HepG2 (cell line): ENCODE measurements around the gene GALNT9. TPM values are rescaled to one million over a fixed set of nuclear protein-coding genes. Genes with fewer than 3 reads are reported as not detected.

Experiments
- ATAC-seq: fragments of 200-7000 bp; cut with Tn5 transposase; 3 replicates; pipeline ENCODE4 v1.9.1; 2020; ENCODE audit warnings: mild to moderate bottlenecking, moderate library complexity
- BruUV-seq: library from RNA; stranded (reverse); fragments of 400-500 nt; replicated peaks from 2 replicates; lab custom pipeline; 2021; lab: Mats Ljungman, UMichigan
- CTCF ChIA-PET: fragments of 300-600 bp; formaldehyde crosslinking; extraction: SDS; loops from one replicate; lab custom pipeline; 2021; ENCODE audit warnings: low total read pairs, inconsistent platforms, low intra/inter-chr PET ratio; lab: Yijun Ruan, JAX
- POLR2A ChIA-PET: fragments of 350-600 bp; sonication (Branson Sonifier 250); formaldehyde crosslinking; loops from one replicate; lab custom pipeline; 2020; ENCODE audit warnings: antibody characterized with exemption, inconsistent platforms; lab: Yijun Ruan, JAX
- DNase-seq: peaks from one replicate; pipeline ENCODE4 v3.0.0-alpha.2; 2015; ENCODE audit warnings: low spot score
- FAIRE-seq: peaks from 3 replicates; lab custom pipeline; 2011; peaks lifted over from hg19 to GRCh38; lab: Jason Lieb, UNC
- H2AFZ ChIP-seq: one replicate; pipeline ENCODE4 v1.6.1; 2011; ENCODE audit warnings: low read length, inconsistent platforms
- H3K27ac ChIP-seq: fragments of 300-600 bp; 3 replicates; pipeline ENCODE4 v1.8.0; 2011; ENCODE audit warnings: mixed run types, mild to moderate bottlenecking, mixed read lengths, low read length, inconsistent platforms; ENCODE audit not compliant: insufficient read depth; ENCODE audit errors: extremely low read length
- H3K27me3 ChIP-seq, 2 experiments: fragments of 200-600 bp in 1 of 2; 2 replicates in 1 of 2; 3 replicates in 1 of 2; pipeline versions ENCODE4 v1.6.0 to v1.8.0; 2011; ENCODE audit warnings: low read length in 2 of 2, mild to moderate bottlenecking in 2 of 2, moderate library complexity in 2 of 2, inconsistent platforms in 1 of 2; ENCODE audit not compliant: insufficient read depth in 2 of 2, control insufficient read depth in 1 of 2
- H3K36me3 ChIP-seq, 2 experiments: fragments of 200-600 bp in 1 of 2; replicated peaks in 1 of 2; 2 replicates in 1 of 2; 3 replicates in 1 of 2; pipeline versions ENCODE4 v1.5.1 to v1.8.0; 2011; ENCODE audit warnings: low read length in 2 of 2, inconsistent platforms in 1 of 2; ENCODE audit not compliant: insufficient read depth in 2 of 2, control insufficient read depth in 1 of 2
- H3K4me1 ChIP-seq: 2 replicates; pipeline ENCODE4 v1.5.1; 2012; ENCODE audit warnings: low read length, inconsistent platforms; ENCODE audit not compliant: insufficient read depth
- H3K4me2 ChIP-seq: 2 replicates; pipeline ENCODE4 v1.6.0; 2011; ENCODE audit warnings: low read depth, low read length, inconsistent platforms
- H3K4me3 ChIP-seq, 3 experiments: fragments of 200-600 bp in 1 of 3; sonication (generic), shearing (Covaris generic) in 1 of 3; replicated peaks in 1 of 3; 2 replicates each; pipeline ENCODE4 v1.5.1; 2011 to 2016; ENCODE audit warnings: low read length in 3 of 3, inconsistent platforms in 2 of 3, low read depth in 2 of 3, mild to moderate bottlenecking in 2 of 3, control low read depth in 1 of 3, mixed read lengths in 1 of 3; ENCODE audit not compliant: insufficient read depth in 1 of 3
- H3K79me2 ChIP-seq: one replicate; pipeline ENCODE4 v1.6.1; 2011; ENCODE audit warnings: low read length, inconsistent platforms; ENCODE audit not compliant: insufficient read depth
- H3K9ac ChIP-seq: 2 replicates; pipeline ENCODE4 v1.6.0; 2011; ENCODE audit warnings: mild to moderate bottlenecking, low read depth, low read length, inconsistent platforms; ENCODE audit not compliant: insufficient read depth
- H3K9me3 ChIP-seq: 2 replicates; pipeline ENCODE4 v1.5.1; 2012; ENCODE audit warnings: mild to moderate bottlenecking, low read length
- H4K20me1 ChIP-seq: 2 replicates; pipeline ENCODE4 v1.6.0; 2011; ENCODE audit warnings: inconsistent platforms, mild to moderate bottlenecking, low read length, moderate library complexity; ENCODE audit not compliant: insufficient read depth
- FIP1L1 ChIP-seq: fragments of 200-400 bp; formaldehyde crosslinking; IDR thresholded peaks from 2 replicates; pipeline ENCODE4 v1.6.1; 2018; ENCODE audit warnings: low read depth, mild to moderate bottlenecking, low read length, moderate library complexity, borderline replicate concordance; ENCODE audit not compliant: insufficient read depth
- MED13 ChIP-seq: sonication (generic); formaldehyde crosslinking; IDR thresholded peaks from 2 replicates; pipeline ENCODE4 v1.5.0; 2020; ENCODE audit warnings: missing genetic modification reagents
- REPIN1 ChIP-seq: sonication (generic); formaldehyde crosslinking; IDR thresholded peaks from 2 replicates; pipeline ENCODE4 v1.8.0; 2022; ENCODE audit warnings: missing genetic modification reagents, low read depth, mild to moderate bottlenecking, borderline replicate concordance
- ZNF781 ChIP-seq: sonication (generic); formaldehyde crosslinking; IDR thresholded peaks from 2 replicates; pipeline ENCODE4 v1.5.1; 2020; ENCODE audit warnings: borderline replicate concordance, mild to moderate bottlenecking, missing genetic modification reagents; ENCODE audit errors: not compliant biosample characterization
- WGBS: methylation state at CpG from one replicate; pipeline ENCODE4 v1.1.6; 2017; ENCODE audit warnings: low lambda C conversion rate; 5-methylcytosine and 5-hydroxymethylcytosine counted together
- in situ Hi-C: cut with HindIII; loops from 2 replicates; pipeline ENCODE4 v1.10.0; 2017; ENCODE audit warnings: low pct_unique_long_range_greater_than_20kb; ENCODE audit not compliant: extremely low pct_ligation_motif_present
- intact Hi-C: fragments of 100-400 bp; cut with micrococcal nuclease; formaldehyde crosslinking; loops from one replicate; pipeline ENCODE4 v1.10.0; 2022; ENCODE audit not compliant: unreplicated experiment
- polyA plus RNA-seq, 8 experiments: library from polyadenylated mRNA; depleted of rRNA in 3 of 8; stranded (reverse) in 7 of 8; unstranded in 1 of 8; fragments of >200 nt; fragmentation: Illumina TruSeq in 4 of 8; extraction: Trizol in 4 of 8; gene quantifications; 2 replicates each; pipeline versions ENCODE4 v1.2.1 to v1.2.3, GENCODE V29; 2011 to 2016; ENCODE audit warnings: low read depth in 4 of 8, missing spikeins in 1 of 8, mixed read lengths in 1 of 8; ENCODE audit not compliant: insufficient read depth in 1 of 8
- total RNA-seq, 5 experiments: library from RNA; depleted of rRNA; stranded (reverse); fragments of >200 nt; fragmentation: Illumina TruSeq; extraction: Trizol; gene quantifications; 2 replicates each; pipeline ENCODE4 v1.2.3, GENCODE V29; 2016; ENCODE audit warnings: low read depth in 1 of 5

GALNT9 gene
- total and polyA plus RNA-seq, 2 of the 13 experiments (the other 11 are each of a cell fraction or from before 2014, with no cell fraction given) = 0.04 TPM; not detected in 1

DNA sequence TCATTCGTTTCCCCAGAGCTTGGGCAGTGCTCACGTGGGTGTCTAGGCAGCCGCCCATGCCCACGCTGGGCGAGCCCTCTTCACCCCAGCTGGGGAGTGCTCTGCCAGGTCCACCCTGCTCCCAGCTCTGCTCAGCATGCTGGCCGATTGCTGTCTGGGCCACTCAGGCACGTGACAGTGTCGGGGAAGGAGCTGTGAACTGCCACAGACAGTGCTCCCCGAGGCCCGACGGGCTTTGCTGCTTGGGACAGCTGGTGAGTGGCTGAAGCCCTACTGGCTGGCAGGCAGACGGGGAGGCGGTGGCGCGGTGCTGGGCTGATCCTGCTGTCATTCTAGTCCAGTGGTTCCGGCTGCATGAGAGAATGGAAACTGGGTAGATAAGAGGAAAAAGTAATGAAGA is 169.4 kb downstream of the GALNT9 start:
- intact Hi-C loops = no loop called here
- FAIRE-seq = no peak
- DNase-seq = no peak
- no peak for TF ChIP-seq MED13 (CRISPR knock-in tag)
- TF ChIP-seq FIP1L1 = no peak
- TF ChIP-seq, all 625 proteins: peak for 0
- no peak for ATAC-seq
- 0 out of 2 replicates have a peak, but pooled peaks cover 3% of the 10 kb centered on the region for H4K20me1 ChIP-seq
- no TSS peak for BruUV-seq
- H3K9ac ChIP-seq = no peak overlapping the region
- no peaks in the 10 kb centered on the region for H3K79me2 ChIP-seq
- no peaks in the 10 kb centered on the region for H3K9me3 ChIP-seq
- peaks cover 3% of the 10 kb centered on the region; the same call in 1 of the 2 replicates for H3K4me1 ChIP-seq
- CTCF ChIA-PET = no interaction called here
- H2AFZ ChIP-seq = no peak overlapping the region
- no peak overlapping the region for H3K27ac ChIP-seq
- H3K4me3 ChIP-seq = no peak overlapping the region
- POLR2A ChIA-PET = no interaction called here
- H3K27me3 ChIP-seq = peaks cover 2 to 21% of the 10 kb centered on the region in 2 experiments; a peak in 3 of 5 replicates
- WGBS = 36% methylated on average over 16 of the region's 16 CpGs
- in situ Hi-C loops = no loop called here
- peaks cover 0 to 2% of the 10 kb centered on the region in 2 experiments; a peak in 2 of 5 replicates for H3K36me3 ChIP-seq
- H3K4me2 ChIP-seq = no peak overlapping the region

DNA sequence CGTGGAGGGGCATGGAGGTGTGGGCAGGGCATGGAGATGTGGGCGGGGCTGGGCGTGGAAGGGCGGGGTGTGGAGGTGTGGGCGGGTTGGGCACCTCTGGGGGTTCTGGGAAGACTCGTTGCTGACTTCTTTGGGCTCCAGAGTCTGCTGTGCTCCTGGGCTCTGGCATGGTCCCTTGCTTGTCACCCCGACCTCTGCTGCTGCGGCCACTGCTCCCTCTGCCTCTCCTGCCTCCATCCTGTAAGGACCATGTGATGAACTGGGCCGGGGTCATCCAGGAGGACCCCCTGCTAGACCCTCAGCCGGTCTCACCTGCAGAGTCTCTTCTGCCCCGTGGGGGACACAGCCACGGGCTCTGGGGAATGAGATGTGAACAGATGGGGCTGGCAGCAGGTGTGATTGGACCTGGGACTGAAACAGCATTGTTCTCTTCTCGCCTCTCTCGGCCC is 169.8 kb downstream of the GALNT9 start:
- Histone ChIP-seq H2AFZ (no peak overlapping the region), H4K20me1 (0 out of 2 replicates have a peak, but pooled peaks cover 3% of the 10 kb centered on the region), H3K36me3 (peaks cover 0 to 2% of the 10 kb centered on the region in 2 experiments; a peak in 2 of 5 replicates), H3K9me3 (no peaks in the 10 kb centered on the region), H3K27ac (no peak overlapping the region), H3K27me3 (peaks cover 2 to 21% of the 10 kb centered on the region in 2 experiments; a peak in 3 of 5 replicates), H3K4me2 (no peak overlapping the region)
- FAIRE-seq (no peak), DNase-seq (no peak), ATAC-seq (no peak)
- BruUV-seq = no TSS peak
- in situ Hi-C loops (no loop called here), intact Hi-C loops (no loop called here)
- TF ChIP-seq REPIN1 (CRISPR knock-in tag) (no peak), ZNF781 (CRISPR knock-in tag) (no peak)
- TF ChIP-seq, all 625 proteins: peak for 0
- WGBS = 11% methylated on average over 8 of the region's 14 CpGs
- no peak overlapping the region for H3K9ac ChIP-seq
- CTCF ChIA-PET = no interaction called here
- H3K79me2 ChIP-seq = no peaks in the 10 kb centered on the region
- H3K4me3 ChIP-seq = no peak overlapping the region
- POLR2A ChIA-PET = no interaction called here
- peaks cover 7% of the 10 kb centered on the region for H3K4me1 ChIP-seq
